ENCODE measurements around the gene CELSR1. TPM values are rescaled to one million over a fixed set of nuclear protein-coding genes. Genes with fewer than 3 reads are reported as not detected.

Gene CELSR1
- total RNA-seq, 1 experiment from 2014 or later: 33.2 TPM

DNA sequence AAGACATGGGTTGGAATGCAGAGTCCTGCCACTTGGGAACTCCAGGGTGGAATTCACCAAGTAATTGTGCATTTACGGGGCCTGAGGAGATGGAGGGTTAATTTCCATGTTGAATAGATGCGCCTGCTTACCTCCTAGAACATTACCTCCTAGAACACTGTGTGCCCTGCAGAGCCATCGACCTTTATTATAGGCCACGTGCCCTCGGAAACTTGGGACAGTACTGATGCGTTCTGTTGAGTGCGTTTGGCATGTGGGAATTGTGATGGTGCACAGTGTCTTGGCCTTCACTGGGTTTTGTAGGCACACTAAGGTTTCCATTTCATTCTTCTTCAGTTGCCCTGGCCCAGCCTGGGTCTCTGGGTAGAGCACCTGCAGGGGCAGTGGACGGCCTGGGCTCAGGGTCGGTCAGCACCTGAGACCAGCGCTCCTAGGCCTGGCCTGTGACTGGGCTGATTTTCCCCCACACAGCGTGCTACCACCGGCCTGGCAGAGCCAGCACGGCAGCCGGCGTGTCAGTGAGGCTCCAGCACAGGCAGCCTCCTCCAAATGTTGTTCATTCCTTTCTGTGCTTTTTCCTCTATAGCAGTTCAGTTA is 189.2 kb downstream of the CELSR1 start:
- no peaks in the 10 kb centered on the region for H3K9me3 ChIP-seq
- H3K36me3 ChIP-seq (ENCODE audit: control insufficient read depth, insufficient read depth, low read length): peaks cover 8% of the 10 kb centered on the region
- no peak overlapping the region for H3K4me3 Mint-ChIP-seq (ENCODE audit: unreplicated experiment)
- CTCF ChIA-PET: no interaction called here
- no peaks in the 10 kb centered on the region for H3K27me3 Mint-ChIP-seq (ENCODE audit: insufficient read depth, unreplicated experiment)
- intact Hi-C loops (cut with micrococcal nuclease; ENCODE audit: unreplicated experiment): no loop called here
- no peaks in the 10 kb centered on the region for H3K27me3 ChIP-seq (replicated peaks; ENCODE audit: control insufficient read depth, insufficient read depth, low read length)
- H3K4me3 ChIP-seq (ENCODE audit: low read depth, low read length): no peak overlapping the region
- H3K36me3 Mint-ChIP-seq (ENCODE audit: insufficient read depth, unreplicated experiment): peaks cover 96% of the 10 kb centered on the region
- no TSS peak for BruUV-seq (replicated peaks)
- no peak overlapping the region for H3K27ac Mint-ChIP-seq (ENCODE audit: unreplicated experiment)
- H3K4me1 Mint-ChIP-seq (ENCODE audit: low read depth, unreplicated experiment): no peaks in the 10 kb centered on the region
- POLR2A ChIA-PET: no interaction called here
- DNase-seq: no peak
- H3K9me3 Mint-ChIP-seq (ENCODE audit: unreplicated experiment): no peaks in the 10 kb centered on the region
- TF ChIP-seq, protein P1, sequence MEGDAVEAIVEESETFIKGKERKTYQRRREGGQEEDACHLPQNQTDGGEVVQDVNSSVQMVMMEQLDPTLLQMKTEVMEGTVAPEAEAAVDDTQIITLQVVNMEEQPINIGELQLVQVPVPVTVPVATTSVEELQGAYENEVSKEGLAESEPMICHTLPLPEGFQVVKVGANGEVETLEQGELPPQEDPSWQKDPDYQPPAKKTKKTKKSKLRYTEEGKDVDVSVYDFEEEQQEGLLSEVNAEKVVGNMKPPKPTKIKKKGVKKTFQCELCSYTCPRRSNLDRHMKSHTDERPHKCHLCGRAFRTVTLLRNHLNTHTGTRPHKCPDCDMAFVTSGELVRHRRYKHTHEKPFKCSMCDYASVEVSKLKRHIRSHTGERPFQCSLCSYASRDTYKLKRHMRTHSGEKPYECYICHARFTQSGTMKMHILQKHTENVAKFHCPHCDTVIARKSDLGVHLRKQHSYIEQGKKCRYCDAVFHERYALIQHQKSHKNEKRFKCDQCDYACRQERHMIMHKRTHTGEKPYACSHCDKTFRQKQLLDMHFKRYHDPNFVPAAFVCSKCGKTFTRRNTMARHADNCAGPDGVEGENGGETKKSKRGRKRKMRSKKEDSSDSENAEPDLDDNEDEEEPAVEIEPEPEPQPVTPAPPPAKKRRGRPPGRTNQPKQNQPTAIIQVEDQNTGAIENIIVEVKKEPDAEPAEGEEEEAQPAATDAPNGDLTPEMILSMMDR (IDR thresholded peaks at IDR 0.05; ENCODE audit: insufficient read depth in 1 of 2, low read depth in 1 of 2, low read length in 1 of 2, severe bottlenecking in 1 of 2, unreplicated experiment in 1 of 2): no peak
- no peaks in the 10 kb centered on the region for H3K4me1 ChIP-seq

DNA sequence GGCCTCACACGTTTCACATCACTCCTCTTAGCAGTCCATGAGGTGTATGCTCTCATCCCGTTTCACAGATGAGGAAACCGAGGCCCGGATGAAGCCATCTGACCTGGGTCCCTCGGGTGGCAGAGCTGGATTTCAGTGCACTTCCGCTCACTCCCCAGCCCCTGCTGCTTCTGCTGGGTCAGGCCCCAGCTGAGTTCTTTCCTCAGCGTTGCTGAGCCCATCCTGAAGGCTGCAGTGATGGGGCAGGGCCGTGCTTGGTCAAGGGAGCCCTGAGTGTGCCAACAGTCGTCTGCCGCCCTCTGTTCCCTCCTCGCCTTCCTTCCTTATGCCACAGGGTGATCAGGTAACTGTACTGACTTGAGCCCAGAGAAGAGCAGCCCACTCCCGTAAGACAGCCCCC is 189.8 kb downstream of the CELSR1 start:
- peaks cover 97% of the 10 kb centered on the region for H3K36me3 Mint-ChIP-seq (ENCODE audit: insufficient read depth, unreplicated experiment)
- ChIA-PET POLR2A (no interaction called here), CTCF (no interaction called here)
- no peaks in the 10 kb centered on the region for H3K27me3 Mint-ChIP-seq (ENCODE audit: insufficient read depth, unreplicated experiment)
- no peak for DNase-seq
- Histone ChIP-seq H3K4me3 (ENCODE audit: low read depth, low read length) (no peak overlapping the region), H3K36me3 (ENCODE audit: control insufficient read depth, insufficient read depth, low read length) (peaks cover 8% of the 10 kb centered on the region), H3K27me3 (replicated peaks; ENCODE audit: control insufficient read depth, insufficient read depth, low read length) (no peaks in the 10 kb centered on the region), H3K4me1 (no peaks in the 10 kb centered on the region), H3K9me3 (no peaks in the 10 kb centered on the region)
- TF ChIP-seq, protein P1 (IDR thresholded peaks at IDR 0.05; ENCODE audit: insufficient read depth in 1 of 2, low read depth in 1 of 2, low read length in 1 of 2, severe bottlenecking in 1 of 2, unreplicated experiment in 1 of 2): no peak
- no peaks in the 10 kb centered on the region for H3K4me1 Mint-ChIP-seq (ENCODE audit: low read depth, unreplicated experiment)
- H3K9me3 Mint-ChIP-seq (ENCODE audit: unreplicated experiment): no peaks in the 10 kb centered on the region
- intact Hi-C loops (cut with micrococcal nuclease; ENCODE audit: unreplicated experiment): no loop called here
- no peak overlapping the region for H3K4me3 Mint-ChIP-seq (ENCODE audit: unreplicated experiment)
- no peak overlapping the region for H3K27ac Mint-ChIP-seq (ENCODE audit: unreplicated experiment)
- no TSS peak for BruUV-seq (replicated peaks)

DNA sequence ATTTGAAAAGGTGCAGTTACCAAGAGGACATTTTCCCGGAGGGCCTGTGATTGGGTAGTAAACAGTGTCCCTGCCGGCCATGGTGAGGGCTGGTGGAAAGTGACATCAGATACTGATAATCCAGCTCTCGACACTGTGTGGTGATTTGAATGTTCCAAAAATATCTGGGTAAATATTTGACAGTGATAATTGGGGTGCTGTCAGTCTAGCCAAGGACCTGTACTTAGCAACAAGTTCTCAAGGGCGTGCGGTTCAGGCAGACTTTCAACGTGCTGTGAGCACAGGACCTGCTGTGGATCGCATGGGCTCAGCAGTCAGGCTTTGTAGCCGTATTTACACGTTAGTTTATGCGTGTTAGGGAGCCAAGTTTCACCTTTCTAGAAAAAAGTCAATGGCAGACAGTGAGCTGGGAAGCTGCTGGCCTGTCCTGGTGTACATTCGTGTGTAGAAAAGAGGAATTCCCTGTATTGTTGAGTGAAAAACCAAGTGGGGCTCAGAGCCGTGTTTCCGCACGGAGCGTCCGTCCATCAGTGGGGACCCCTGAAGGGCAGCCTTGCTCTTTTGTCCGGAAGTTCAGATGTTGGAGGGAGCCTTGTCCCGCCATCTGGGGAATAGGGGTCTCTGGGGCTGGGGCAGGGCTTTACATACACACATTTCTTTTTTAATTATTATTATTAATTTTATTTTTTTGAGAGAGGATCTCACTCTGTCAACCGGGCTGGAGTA is 190.6 kb downstream of the CELSR1 start:
- peaks cover 8% of the 10 kb centered on the region for H3K36me3 ChIP-seq (ENCODE audit: control insufficient read depth, insufficient read depth, low read length)
- TF ChIP-seq, protein P1 (IDR thresholded peaks at IDR 0.05; ENCODE audit: insufficient read depth in 1 of 2, low read depth in 1 of 2, low read length in 1 of 2, severe bottlenecking in 1 of 2, unreplicated experiment in 1 of 2): no peak
- H3K4me1 Mint-ChIP-seq (ENCODE audit: low read depth, unreplicated experiment): no peaks in the 10 kb centered on the region
- no peaks in the 10 kb centered on the region for H3K9me3 ChIP-seq
- H3K4me3 ChIP-seq (ENCODE audit: low read depth, low read length): no peak overlapping the region
- no peak overlapping the region for H3K4me3 Mint-ChIP-seq (ENCODE audit: unreplicated experiment)
- no TSS peak for BruUV-seq (replicated peaks)
- H3K4me1 ChIP-seq: no peaks in the 10 kb centered on the region
- peaks cover 97% of the 10 kb centered on the region for H3K36me3 Mint-ChIP-seq (ENCODE audit: insufficient read depth, unreplicated experiment)
- CTCF ChIA-PET: no interaction called here
- H3K27me3 Mint-ChIP-seq (ENCODE audit: insufficient read depth, unreplicated experiment): no peaks in the 10 kb centered on the region
- POLR2A ChIA-PET: no interaction called here
- no peaks in the 10 kb centered on the region for H3K9me3 Mint-ChIP-seq (ENCODE audit: unreplicated experiment)
- no peak overlapping the region for H3K27ac Mint-ChIP-seq (ENCODE audit: unreplicated experiment)
- DNase-seq: no peak
- H3K27me3 ChIP-seq (replicated peaks; ENCODE audit: control insufficient read depth, insufficient read depth, low read length): no peaks in the 10 kb centered on the region
- intact Hi-C loops (cut with micrococcal nuclease; ENCODE audit: unreplicated experiment): no loop called here
